H1 (cell line): Measurements from ENCODE around the gene PLCL2. TPM values are rescaled to one million over a fixed set of nuclear protein-coding genes. Genes with fewer than 3 reads are reported as not detected.

ENCODE experiments used
- CTCF ChIA-PET: fragments of 300-600 bp; sonication (Branson Sonifier 250); formaldehyde crosslinking; loops from one replicate; lab custom pipeline; 2021; ENCODE audit not compliant: partially characterized antibody; lab: Charles Lee
- POLR2A ChIA-PET: fragments of 300-600 bp; sonication (Branson Sonifier 250); formaldehyde crosslinking; loops from one replicate; lab custom pipeline; 2021; ENCODE audit warnings: inconsistent platforms; ENCODE audit not compliant: partially characterized antibody; lab: Charles Lee
- DNase-seq, 2 experiments: peaks; one replicate each; pipeline versions ENCODE4 v3.0.0 to v3.0.0-alpha.2; 2010 to 2022; ENCODE audit warnings: low spot score in 2 of 2, low read depth in 1 of 2, mixed read lengths in 1 of 2
- FAIRE-seq: peaks from 2 replicates; lab custom pipeline; 2011; peaks lifted over from hg19 to GRCh38; lab: Jason Lieb, UNC
- H2AFZ ChIP-seq: 2 replicates; pipeline ENCODE4 v1.8.1; 2012; ENCODE audit warnings: low read length, inconsistent platforms
- H2AK5ac ChIP-seq: 2 replicates; pipeline ENCODE4 v1.6.1; 2013; ENCODE audit warnings: low read depth, low read length
- H2BK120ac ChIP-seq: replicated peaks from 2 replicates; pipeline ENCODE3; 2013; ENCODE audit warnings: low read depth, low read length, inconsistent platforms
- H2BK12ac ChIP-seq: 2 replicates; pipeline ENCODE4 v1.6.1; 2013; ENCODE audit warnings: low read depth, low read length
- H2BK15ac ChIP-seq: 2 replicates; pipeline ENCODE4 v1.6.1; 2013; ENCODE audit warnings: low read length
- H2BK20ac ChIP-seq: 2 replicates; pipeline ENCODE4 v1.6.1; 2013; ENCODE audit warnings: low read length
- H2BK5ac ChIP-seq: 2 replicates; pipeline ENCODE4 v1.6.1; 2013; ENCODE audit warnings: low read depth, low read length
- H3K14ac ChIP-seq: 2 replicates; pipeline ENCODE4 v1.6.1; 2013; ENCODE audit warnings: inconsistent platforms; ENCODE audit not compliant: insufficient read length
- H3K18ac ChIP-seq: 2 replicates; pipeline ENCODE4 v1.6.1; 2013; ENCODE audit warnings: low read length; ENCODE audit errors: extremely low read depth
- H3K23ac ChIP-seq: 2 replicates; pipeline ENCODE4 v1.6.1; 2013; ENCODE audit warnings: inconsistent platforms; ENCODE audit not compliant: insufficient read length
- H3K23me2 ChIP-seq: 2 replicates; pipeline ENCODE4 v1.6.1; 2013; ENCODE audit warnings: low read depth, low read length
- H3K27ac ChIP-seq: 2 replicates; pipeline ENCODE4 v1.6.1; 2011; ENCODE audit warnings: low read depth, low read length, inconsistent platforms
- H3K27me3 ChIP-seq, 4 experiments: replicated peaks in 1 of 4; 1 replicate in 1 of 4; 2 replicates in 3 of 4; pipeline versions ENCODE4 v1.6.1 to v1.8.1; 2011 to 2013; ENCODE audit warnings: low read length in 3 of 4, mild to moderate bottlenecking in 3 of 4, inconsistent platforms in 2 of 4, mixed read lengths in 2 of 4, moderate library complexity in 1 of 4; ENCODE audit not compliant: control insufficient read depth in 3 of 4, insufficient read depth in 3 of 4; ENCODE audit errors: extremely low read depth in 1 of 4
- H3K36me3 ChIP-seq, 4 experiments: 2 replicates each; pipeline versions ENCODE4 v1.6.1 to v1.8.1; 2011 to 2013; ENCODE audit warnings: mild to moderate bottlenecking in 4 of 4, low read length in 3 of 4, moderate library complexity in 2 of 4, control low read depth in 1 of 4, inconsistent platforms in 1 of 4; ENCODE audit not compliant: insufficient read depth in 4 of 4, control insufficient read depth in 2 of 4
- H3K4ac ChIP-seq: replicated peaks from 2 replicates; pipeline ENCODE3; 2013; ENCODE audit warnings: low read length, low read depth, mixed read lengths, inconsistent platforms; ENCODE audit not compliant: insufficient read length
- H3K4me1 ChIP-seq, 4 experiments: replicated peaks in 1 of 4; 1 replicate in 1 of 4; 2 replicates in 3 of 4; pipeline versions ENCODE4 v1.6.1 to v1.8.1; 2011 to 2013; ENCODE audit warnings: low read length in 3 of 4, inconsistent platforms in 2 of 4, mixed read lengths in 1 of 4; ENCODE audit not compliant: insufficient read depth in 4 of 4, control insufficient read depth in 3 of 4
- H3K4me2 ChIP-seq, 2 experiments: 2 replicates each; pipeline versions ENCODE4 v1.6.1 to v1.8.1; 2011 to 2013; ENCODE audit warnings: low read depth in 2 of 2, low read length in 2 of 2, control low read depth in 1 of 2, inconsistent platforms in 1 of 2, mild to moderate bottlenecking in 1 of 2; ENCODE audit not compliant: insufficient read depth in 1 of 2
- H3K4me3 ChIP-seq, 4 experiments: fragments of 200-600, 300-600 bp in 1 of 4; sonication (generic), shearing (Covaris generic), sonication (Bioruptor Twin) in 1 of 4; 2 replicates each; pipeline versions ENCODE4 v1.5.1 to v1.8.1; 2011 to 2016; ENCODE audit warnings: low read length in 4 of 4, low read depth in 3 of 4, control low read depth in 2 of 4, inconsistent platforms in 2 of 4, mild to moderate bottlenecking in 2 of 4, mixed read lengths in 1 of 4, moderate library complexity in 1 of 4; ENCODE audit not compliant: insufficient read depth in 2 of 4; ENCODE audit errors: extremely low read depth in 1 of 4
- H3K56ac ChIP-seq: replicated peaks from 2 replicates; pipeline ENCODE3; 2013; ENCODE audit warnings: low read depth, mild to moderate bottlenecking, mixed read lengths, low read length, inconsistent platforms; ENCODE audit not compliant: insufficient read length
- H3K79me1 ChIP-seq: 2 replicates; pipeline ENCODE4 v1.6.1; 2013; ENCODE audit warnings: low read depth, low read length, control low read depth
- H3K79me2 ChIP-seq, 2 experiments: 2 replicates each; pipeline versions ENCODE4 v1.6.1 to v1.8.1; 2012 to 2013; ENCODE audit warnings: low read length in 2 of 2, mild to moderate bottlenecking in 2 of 2, inconsistent platforms in 1 of 2; ENCODE audit not compliant: insufficient read depth in 2 of 2, control insufficient read depth in 1 of 2
- H3K9ac ChIP-seq, 4 experiments: replicated peaks in 1 of 4; 1 replicate in 1 of 4; 2 replicates in 3 of 4; pipeline versions ENCODE4 v1.6.1 to v1.8.1; 2011 to 2013; ENCODE audit warnings: low read depth in 3 of 4, low read length in 3 of 4, control low read depth in 2 of 4, mild to moderate bottlenecking in 2 of 4, moderate library complexity in 2 of 4, inconsistent platforms in 1 of 4; ENCODE audit errors: extremely low read depth in 1 of 4
- H3K9me3 ChIP-seq, 2 experiments: 2 replicates each; pipeline versions ENCODE4 v1.6.1 to v1.8.1; 2012 to 2013; ENCODE audit warnings: mild to moderate bottlenecking in 2 of 2, moderate library complexity in 2 of 2, control low read depth in 1 of 2, inconsistent platforms in 1 of 2, low read depth in 1 of 2, low read length in 1 of 2, mixed read lengths in 1 of 2; ENCODE audit not compliant: insufficient read depth in 2 of 2
- H4K20me1 ChIP-seq, 2 experiments: replicated peaks in 1 of 2; 2 replicates each; pipeline versions ENCODE3 to v1.8.1; 2011 to 2013; ENCODE audit warnings: inconsistent platforms in 2 of 2, low read length in 2 of 2, mild to moderate bottlenecking in 1 of 2; ENCODE audit not compliant: insufficient read depth in 2 of 2, control insufficient read depth in 1 of 2
- H4K5ac ChIP-seq: 2 replicates; pipeline ENCODE4 v1.6.1; 2013; ENCODE audit warnings: low read length, low read depth, mixed read lengths, inconsistent platforms; ENCODE audit not compliant: insufficient read length
- H4K8ac ChIP-seq: 2 replicates; pipeline ENCODE4 v1.8.0; 2013; ENCODE audit warnings: mild to moderate bottlenecking, moderate library complexity, low read length, inconsistent platforms; ENCODE audit not compliant: insufficient read depth; ENCODE audit errors: extremely low read depth
- H4K91ac ChIP-seq: replicated peaks from 2 replicates; pipeline ENCODE3; 2013; ENCODE audit warnings: low read length, mixed read lengths, inconsistent platforms; ENCODE audit not compliant: insufficient read length
- BCL11A ChIP-seq, 2 experiments: IDR thresholded peaks; one replicate each; pipeline ENCODE4 v1.6.1; 2011; ENCODE audit warnings: low read depth in 2 of 2, low read length in 2 of 2, mild to moderate bottlenecking in 2 of 2
- CBX5 ChIP-seq: fragments of 300-800, 300-1000 bp; sonication (generic); IDR thresholded peaks from 2 replicates; pipeline ENCODE4 v1.7.1; 2016; ENCODE audit warnings: antibody characterized with exemption, low read length, low read depth
- CHD1 ChIP-seq: IDR thresholded peaks from 2 replicates; pipeline ENCODE4 v1.6.1; 2012; ENCODE audit warnings: low read depth, low read length, improper control_type of control experiment
- CHD2 ChIP-seq: IDR thresholded peaks from 2 replicates; pipeline ENCODE4 v1.6.1; 2012; ENCODE audit warnings: low read length, improper control_type of control experiment
- CREB1 ChIP-seq: IDR thresholded peaks from 2 replicates; pipeline ENCODE4 v1.6.1; 2012; ENCODE audit warnings: inconsistent platforms
- HDAC2 ChIP-seq, 2 experiments: fragments of 300-600 bp in 1 of 2; sonication (generic) in 1 of 2; IDR thresholded peaks; 2 replicates each; pipeline ENCODE4 v1.6.1; 2011 to 2012; ENCODE audit warnings: low read depth in 2 of 2, low read length in 2 of 2, mild to moderate bottlenecking in 2 of 2, moderate library complexity in 2 of 2, borderline replicate concordance in 1 of 2, inconsistent platforms in 1 of 2
- JUND ChIP-seq: IDR thresholded peaks from 2 replicates; pipeline ENCODE4 v1.6.1; 2011; ENCODE audit warnings: mild to moderate bottlenecking, improper control_type of control experiment, low read length
- SAP30 ChIP-seq: fragments of 300-600 bp; sonication (generic); IDR thresholded peaks from 2 replicates; pipeline ENCODE4 v1.7.1; 2012; ENCODE audit warnings: low read length, moderate library complexity, mild to moderate bottlenecking, inconsistent platforms; ENCODE audit not compliant: insufficient read depth, insufficient replicate concordance
- SIN3A ChIP-seq, 2 experiments: IDR thresholded peaks in 1 of 2; conservative IDR thresholded peaks in 1 of 2; 2 replicates each; pipeline ENCODE4 v1.6.1; 2011 to 2012; ENCODE audit warnings: low read length in 2 of 2, improper control_type of control experiment in 1 of 2, low read depth in 1 of 2, mild to moderate bottlenecking in 1 of 2
- TAF7 ChIP-seq: optimal IDR thresholded peaks from 2 replicates; pipeline ENCODE3; 2011; ENCODE audit warnings: low read depth, mild to moderate bottlenecking, inconsistent platforms, low read length, moderate library complexity, borderline replicate concordance
- ZNF274 ChIP-seq: IDR thresholded peaks from 2 replicates; pipeline ENCODE4 v1.7.0; 2012; ENCODE audit warnings: low read length, borderline replicate concordance; ENCODE audit errors: extremely low read depth
- WGBS, 2 experiments: shearing (Covaris generic) in 1 of 2; methylation state at CpG; one replicate each; pipeline versions ENCODE4 v1.1.6 to v1.1.7; 2013 to 2015; ENCODE audit warnings: low lambda C conversion rate in 2 of 2, mixed read lengths in 2 of 2, inconsistent platforms in 1 of 2, low coverage in 1 of 2, missing lambda C conversion rate in 1 of 2; ENCODE audit not compliant: insufficient replicate concordance in 2 of 2, insufficient coverage in 1 of 2, insufficient read length in 1 of 2; ENCODE audit errors: extremely low coverage in 1 of 2, missing lambda C conversion rate in 1 of 2; 5-methylcytosine and 5-hydroxymethylcytosine counted together
- polyA plus RNA-seq, 7 experiments: library from polyadenylated mRNA; depleted of rRNA in 3 of 7; stranded (reverse) in 5 of 7; unstranded in 2 of 7; fragments of >200 nt in 5 of 7; fragments of 200-250 nt in 2 of 7; gene quantifications; 1 replicate in 5 of 7; 2 replicates in 1 of 7; 4 replicates in 1 of 7; pipeline versions ENCODE4 v1.2.1 to v1.2.3, GENCODE V29; 2011 to 2013; ENCODE audit warnings: missing spikeins in 2 of 7, mixed read lengths in 2 of 7
- total RNA-seq: library from RNA; stranded (reverse); fragmentation: NEBNext Ultra II Directional; extraction: Animal tissue kit (Norgen Biotek cat#: 25700); gene quantifications from 2 replicates; pipeline ENCODE4 v1.2.1, GENCODE V29; 2021
- TF ChIP-seq, protein P1 (sequence below): IDR thresholded peaks from 2 replicates; pipeline ENCODE4 v1.6.1; 2011; ENCODE audit warnings: low read length, improper control_type of control experiment

The PLCL2 gene
- total and polyA plus RNA-seq, 2 of the 8 experiments (the other 6 are each of a cell fraction or from before 2014, with no cell fraction given), result 3.5 to 6.8 TPM

DNA sequence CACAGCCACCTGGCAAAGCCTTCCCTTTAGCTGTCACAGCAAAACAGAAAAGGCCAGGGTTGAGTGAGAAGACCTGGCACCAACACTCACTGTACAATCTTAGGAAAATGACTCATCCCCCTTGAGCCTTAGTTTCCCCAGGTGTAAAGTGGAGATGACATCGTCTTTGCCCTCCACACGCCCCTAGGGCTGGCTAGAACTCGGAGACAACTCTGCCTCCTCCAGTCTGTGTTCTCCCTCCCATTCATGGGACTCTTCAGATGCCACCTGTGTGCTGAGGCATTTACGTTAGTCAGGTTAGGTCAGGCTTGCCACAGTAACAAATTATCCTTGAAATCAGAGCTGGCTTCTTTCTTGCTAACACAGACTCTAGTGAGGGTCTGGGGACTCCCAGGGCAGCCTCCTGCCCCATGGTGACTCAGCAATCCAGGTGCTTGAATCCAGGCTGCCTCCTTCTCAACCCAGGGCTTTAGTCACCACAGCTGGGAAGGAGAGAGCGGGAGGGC lies 252.6 kb downstream of the PLCL2 start:
- Histone ChIP-seq H3K4me1 (peaks cover 0 to 5% (median 0%) of the 10 kb centered on the region in 4 experiments; a peak in 3 of 7 replicates), H3K36me3 (no peaks in the 10 kb centered on the region), H4K91ac (no peak overlapping the region), H3K9ac (no peak overlapping the region), H3K4me3 (no peak overlapping the region), H3K18ac (no peak overlapping the region), H2BK5ac (no peak overlapping the region), H2BK15ac (no peak overlapping the region), H3K27ac (no peak overlapping the region), H2BK12ac (no peak overlapping the region), H2AK5ac (no peak overlapping the region), H4K8ac (no peak overlapping the region), H4K5ac (no peak overlapping the region), H3K79me1 (no peaks in the 10 kb centered on the region; the same call in 1 of the 2 replicates), H3K4me2 (no peak overlapping the region), H3K9me3 (0 out of 4 replicates have a peak, but pooled peaks cover 0 to 4% of the 10 kb centered on the region in 2 experiments), H3K56ac (no peak overlapping the region), H2BK120ac (no peak overlapping the region), H2AFZ (no peak overlapping the region), H3K23ac (no peak overlapping the region), H3K14ac (no peak overlapping the region), H3K23me2 (no peaks in the 10 kb centered on the region), H3K79me2 (no peaks in the 10 kb centered on the region), H3K27me3 (no peaks in the 10 kb centered on the region), H2BK20ac (no peak overlapping the region), H3K4ac (no peak overlapping the region), H4K20me1 (no peaks in the 10 kb centered on the region)
- DNase-seq, result no peak
- TF ChIP-seq JUND, result no peak
- TF ChIP-seq, protein P1, sequence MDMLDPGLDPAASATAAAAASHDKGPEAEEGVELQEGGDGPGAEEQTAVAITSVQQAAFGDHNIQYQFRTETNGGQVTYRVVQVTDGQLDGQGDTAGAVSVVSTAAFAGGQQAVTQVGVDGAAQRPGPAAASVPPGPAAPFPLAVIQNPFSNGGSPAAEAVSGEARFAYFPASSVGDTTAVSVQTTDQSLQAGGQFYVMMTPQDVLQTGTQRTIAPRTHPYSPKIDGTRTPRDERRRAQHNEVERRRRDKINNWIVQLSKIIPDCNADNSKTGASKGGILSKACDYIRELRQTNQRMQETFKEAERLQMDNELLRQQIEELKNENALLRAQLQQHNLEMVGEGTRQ, result no peak
- no peak for TF ChIP-seq CHD1
- TF ChIP-seq HDAC2 (IDR thresholded peaks at IDR 0.05; ENCODE audit: borderline replicate concordance in 1 of 2, low read depth in 2 of 2, low read length in 2 of 2), result no peak
- no peak for TF ChIP-seq SIN3A (conservative IDR thresholded peaks at IDR 0.05 in 1 of 2, IDR thresholded peaks at IDR 0.05 in 1 of 2; ENCODE audit: low read depth in 1 of 2, low read length in 2 of 2)
- no peak for TF ChIP-seq CREB1
- TF ChIP-seq TAF7, result no peak
- TF ChIP-seq BCL11A (IDR thresholded peaks at IDR 0.05; ENCODE audit: low read depth in 2 of 2, low read length in 2 of 2), result no peak
- no peak for TF ChIP-seq ZNF274
- TF ChIP-seq CBX5, result no peak
- TF ChIP-seq SAP30, result no peak
- no peak for TF ChIP-seq CHD2
- POLR2A ChIA-PET, result no interaction called here
- no peak for FAIRE-seq
- 86% methylated on average over 5 of the region's 5 CpGs; no CpG with 5 or more reads in 1 of the 2 experiments for WGBS, 2 experiments
- CTCF ChIA-PET, result interaction anchor here (1.6 kb wide), 1 partner anchor 29 kb away, joined by 4 read pairs; no protein-coding TSS in a partner anchor
